Esophagus squamous epithelium (tissue), 4 donors: ENCODE measurements around the gene EGLN1.

Source experiments
- CTCF ChIP-seq, 6 experiments: fragments of 450-650 bp in 4 of 6; fragments of 200-600 bp in 2 of 6; sonication (generic) in 2 of 6; IDR thresholded peaks; one replicate each; pipeline ENCODE4 v1.5.1; 2016 to 2019; ENCODE audit warnings: antibody characterized with exemption in 6 of 6, mild to moderate bottlenecking in 4 of 6, moderate library complexity in 4 of 6
- POLR2A ChIP-seq, 4 donors: fragments of 450-650 bp; IDR thresholded peaks; one replicate each; pipeline ENCODE4 v1.6.1; 2017; ENCODE audit warnings: antibody characterized with exemption in 4 of 4, mild to moderate bottlenecking in 4 of 4, moderate library complexity in 3 of 4

GRCh38 chr1:231419147-231419546, 2.9 kb downstream of the EGLN1 start:
- TF ChIP-seq CTCF (IDR thresholded peaks at IDR 0.05) (no peak), POLR2A (IDR thresholded peaks at IDR 0.05) (no peak)
